Activated CD8-positive, alpha-beta T cell treated with anti-CD3 and anti-CD28 coated beads for 36 hours (primary cell): ENCODE data around the gene RPL3. TPM values are rescaled to one million over a fixed set of nuclear protein-coding genes. Genes with fewer than 3 reads are reported as not detected.
A peak's percentile ranks its signal among the peaks of the same experiment; 100 is the strongest.

ENCODE experiments used
- ATAC-seq: fragments of 200-7000 bp; cut with Tn5 transposase; one replicate; pipeline ENCODE4 v1.10.0; 2021; ENCODE audit warnings: mild to moderate bottlenecking, moderate library complexity
- CTCF ChIA-PET: fragments of 350-600 bp; sonication (Branson Sonifier 250); formaldehyde crosslinking; loops from one replicate; lab custom pipeline; 2021; ENCODE audit warnings: antibody characterized with exemption; lab: Charles Lee
- POLR2A ChIA-PET: fragments of 350-600 bp; sonication (Branson Sonifier 250); formaldehyde crosslinking; loops from one replicate; lab custom pipeline; 2021; ENCODE audit warnings: antibody characterized with exemption; lab: Charles Lee
- DNase-seq: peaks from one replicate; pipeline ENCODE4 v3.0.0-alpha.2; 2020
- H3K27ac Mint-ChIP-seq: one replicate; pipeline ENCODE4 v1.8.0; 2021; ENCODE audit warnings: mild to moderate bottlenecking, mixed read lengths
- H3K27me3 Mint-ChIP-seq: one replicate; pipeline ENCODE4 v1.8.0; 2021; ENCODE audit warnings: mixed read lengths
- H3K36me3 Mint-ChIP-seq: one replicate; pipeline ENCODE4 v1.8.0; 2021; ENCODE audit warnings: low read depth, mixed read lengths
- H3K4me1 Mint-ChIP-seq: one replicate; pipeline ENCODE4 v1.8.0; 2021; ENCODE audit warnings: low read depth, mixed read lengths
- H3K4me3 Mint-ChIP-seq: one replicate; pipeline ENCODE4 v1.8.0; 2021; ENCODE audit warnings: mild to moderate bottlenecking, moderate library complexity, mixed read lengths
- H3K9me3 Mint-ChIP-seq: one replicate; pipeline ENCODE4 v1.8.0; 2021; ENCODE audit warnings: mixed read lengths
- CTCF ChIP-seq: fragments of 200-600 bp; IDR thresholded peaks from one replicate; pipeline ENCODE4 v1.8.0; 2022; ENCODE audit warnings: antibody characterized with exemption, mild to moderate bottlenecking
- intact Hi-C: fragments of 100-400 bp; cut with micrococcal nuclease; formaldehyde crosslinking; loops from one replicate; pipeline ENCODE4 v1.10.0; 2022
- total RNA-seq, 2 experiments: library from RNA; stranded (reverse); gene quantifications; one replicate each; pipeline ENCODE4 v1.2.3, GENCODE V29; 2021

RPL3 gene
- total RNA-seq, 2 experiments from 2014 or later = 3,563 to 3,599 TPM

GRCh38 chr22:39309881-39310714 lies 9.3 kb downstream of the RPL3 start:
- Mint-ChIP-seq H3K4me3 (no peak overlapping the region), H3K36me3 (peaks cover 37% of the 10 kb centered on the region), H3K4me1 (peaks cover 30% of the 10 kb centered on the region), H3K9me3 (no peaks in the 10 kb centered on the region), H3K27me3 (no peaks in the 10 kb centered on the region), H3K27ac (no peak overlapping the region)
- ChIA-PET CTCF (interaction anchor here (0.8 to 4.7 kb wide), 11 partner anchors 10 to 219 kb away, joined by 3 to 99 read pairs (median 5); partner anchors contain the start of gene RPL3), POLR2A (interaction anchor here (0.8 to 5.5 kb wide), 7 partner anchors 8 to 211 kb away, joined by 3 to 40 read pairs (median 4); partner anchors contain the start of gene TAB1)
- intact Hi-C loops = loop anchor here (2.0 kb wide), 1 partner anchor 139 kb away; no protein-coding TSS in a partner anchor
- no peak for TF ChIP-seq CTCF
- ATAC-seq (no peak), DNase-seq (no peak)

DNA sequence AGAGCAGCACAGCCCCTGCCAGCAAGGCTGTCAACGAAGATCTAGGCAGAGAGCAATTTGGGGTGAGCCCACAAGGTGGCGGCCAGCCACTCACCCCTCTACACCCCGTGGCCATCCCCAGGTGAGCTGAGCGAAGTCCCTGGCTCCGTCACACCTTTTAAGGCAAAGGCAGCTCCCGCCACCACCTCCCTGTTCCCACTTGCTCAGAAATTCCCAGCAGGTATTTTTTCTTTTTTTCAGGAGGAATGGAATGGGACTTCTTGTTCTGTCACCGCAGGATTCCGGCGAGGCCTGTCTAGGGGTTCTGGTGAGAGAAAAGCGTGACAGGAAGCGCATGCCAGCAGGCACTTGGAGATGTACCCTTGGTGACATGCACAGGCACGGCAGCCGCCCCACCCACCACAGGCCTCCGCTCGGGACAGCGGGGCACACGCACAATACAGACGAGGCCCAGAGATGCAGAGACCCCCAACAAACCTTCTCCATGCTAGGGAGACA lies 10.0 kb downstream of the RPL3 start:
- Mint-ChIP-seq H3K4me3 (no peak overlapping the region), H3K27ac (no peak overlapping the region), H3K27me3 (no peaks in the 10 kb centered on the region), H3K4me1 (peaks cover 23% of the 10 kb centered on the region), H3K36me3 (peaks cover 30% of the 10 kb centered on the region), H3K9me3 (no peaks in the 10 kb centered on the region)
- ChIA-PET POLR2A (interaction anchor here (0.8 to 5.5 kb wide), 6 partner anchors 9 to 139 kb away, joined by 3 to 40 read pairs (median 4); partner anchors contain the start of gene TAB1), CTCF (interaction anchor here (0.8 to 4.7 kb wide), 4 partner anchors 94 to 155 kb away, joined by 4 to 99 read pairs (median 4); no protein-coding TSS in a partner anchor)
- ATAC-seq = no peak
- no peak for DNase-seq
- intact Hi-C loops = no loop called here
- peak; percentile 36 for TF ChIP-seq CTCF

GRCh38 chr22:39308614-39309363 lies 10.6 kb downstream of the RPL3 start:
- Mint-ChIP-seq H3K4me3 (no peak overlapping the region), H3K27ac (no peak overlapping the region), H3K36me3 (peaks cover 24% of the 10 kb centered on the region), H3K9me3 (no peaks in the 10 kb centered on the region), H3K4me1 (peaks cover 20% of the 10 kb centered on the region), H3K27me3 (no peaks in the 10 kb centered on the region)
- intact Hi-C loops = no loop called here
- TF ChIP-seq CTCF = no peak
- POLR2A ChIA-PET = interaction anchor here (0.8 to 1.5 kb wide), 3 partner anchors 9 to 91 kb away, joined by 3 to 10 read pairs (median 4); partner anchors contain the start of gene TAB1
- CTCF ChIA-PET = interaction anchor here (0.8 to 4.7 kb wide), 3 partner anchors 93 to 155 kb away, joined by 4 to 99 read pairs (median 5); no protein-coding TSS in a partner anchor
- ATAC-seq (no peak), DNase-seq (no peak)

DNA sequence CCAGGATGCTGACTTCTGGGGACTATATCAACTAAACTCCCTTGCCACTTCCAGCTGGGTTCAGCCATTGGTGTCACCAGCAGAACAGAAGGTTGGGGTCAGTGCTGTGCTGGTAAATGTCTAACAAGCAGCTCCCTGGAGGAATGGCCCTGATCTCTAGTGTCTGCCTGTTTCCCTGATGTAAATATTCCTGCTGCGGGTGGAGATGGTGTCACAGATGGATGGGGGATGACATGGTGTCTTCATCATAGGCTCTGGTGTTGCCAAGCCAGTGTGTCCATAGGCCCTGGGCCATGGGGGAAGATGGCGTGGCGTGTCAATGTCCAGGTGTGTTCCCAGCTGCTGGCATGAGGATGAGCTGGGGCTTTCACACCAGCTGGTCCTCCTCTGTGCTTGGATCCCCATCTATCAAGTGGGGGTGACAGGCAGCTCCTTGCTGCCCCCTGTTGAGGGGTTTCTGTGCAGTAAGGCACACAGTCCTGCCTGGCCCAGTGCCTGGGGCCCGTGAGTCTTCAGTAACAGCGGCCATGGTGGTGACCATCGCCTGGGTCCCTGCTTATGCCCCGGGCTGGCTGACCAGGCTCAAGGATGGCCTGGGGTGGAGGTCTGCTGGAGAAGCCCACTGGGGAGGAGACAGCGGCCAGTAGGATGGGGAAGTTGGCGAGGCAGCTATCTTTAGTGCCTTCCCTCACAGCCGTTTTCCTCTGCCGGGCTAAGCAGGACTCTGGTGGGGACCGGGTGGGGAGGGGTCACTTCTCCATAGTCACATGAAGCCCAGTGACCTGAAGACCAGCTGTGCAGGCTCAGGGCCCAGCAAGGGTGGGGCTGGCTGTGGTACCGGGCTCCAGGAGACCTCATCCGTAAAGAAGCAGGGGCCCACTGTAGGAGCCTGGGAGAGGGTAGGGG lies 12.7 kb downstream of the RPL3 start:
- CTCF ChIA-PET = interaction anchor here (0.5 to 6.8 kb wide), 20 partner anchors 9 to 438 kb away, joined by 3 to 135 read pairs (median 3); no protein-coding TSS in a partner anchor
- POLR2A ChIA-PET = interaction anchor here (1.0 to 9.6 kb wide), 2 partner anchors 9 to 214 kb away, joined by 3 to 101 read pairs; partner anchors contain the start of gene RPL3

More for the DNA sequence above, 12.7 kb downstream of the RPL3 start:
- no peak overlapping the region for H3K27ac Mint-ChIP-seq
- peaks cover 9% of the 10 kb centered on the region for H3K4me1 Mint-ChIP-seq
- no peaks in the 10 kb centered on the region for H3K9me3 Mint-ChIP-seq
- intact Hi-C loops = no loop called here
- TF ChIP-seq CTCF = peak; percentile 61
- peak; percentile 77 for DNase-seq
- peak; percentile 34 for ATAC-seq
- peaks cover 4% of the 10 kb centered on the region for H3K36me3 Mint-ChIP-seq
- no peaks in the 10 kb centered on the region for H3K27me3 Mint-ChIP-seq
- H3K4me3 Mint-ChIP-seq = no peak overlapping the region
